Activated naive CD8-positive, alpha-beta T cell treated with anti-CD3 and anti-CD28 coated beads, Interleukin-2, amount 10 ng/mL, durations not matched to agents 7 days and 5 days (primary cell): ENCODE measurements around the gene CAMK2A. TPM values are rescaled to one million over a fixed set of nuclear protein-coding genes. Genes with fewer than 3 reads are reported as not detected.

Experiments used
- ATAC-seq: fragments of 150-1000 bp; cut with Tn5 transposase; one replicate; pipeline ENCODE4 v1.10.0; 2021; ENCODE audit warnings: low read depth, moderate library complexity
- POLR2A ChIA-PET: fragments of 350-600 bp; sonication (Branson Sonifier 250); formaldehyde crosslinking; loops from one replicate; lab custom pipeline; 2021; ENCODE audit warnings: antibody characterized with exemption; lab: Charles Lee
- DNase-seq: peaks from one replicate; pipeline ENCODE4 v3.0.0; 2021
- H3K27ac Mint-ChIP-seq: one replicate; pipeline ENCODE4 v1.8.0; 2022; ENCODE audit warnings: mild to moderate bottlenecking, mixed read lengths
- H3K27me3 Mint-ChIP-seq: one replicate; pipeline ENCODE4 v1.8.0; 2022; ENCODE audit warnings: mild to moderate bottlenecking, moderate library complexity, mixed read lengths
- H3K36me3 Mint-ChIP-seq: one replicate; pipeline ENCODE4 v1.8.0; 2021; ENCODE audit warnings: mild to moderate bottlenecking, mixed read lengths
- H3K4me1 Mint-ChIP-seq: one replicate; pipeline ENCODE4 v1.8.0; 2021; ENCODE audit warnings: mixed read lengths
- H3K4me3 Mint-ChIP-seq: one replicate; pipeline ENCODE4 v1.8.0; 2022; ENCODE audit warnings: mild to moderate bottlenecking, moderate library complexity, mixed read lengths
- H3K9me3 Mint-ChIP-seq: one replicate; pipeline ENCODE4 v1.8.0; 2021; ENCODE audit warnings: mixed read lengths
- total RNA-seq, 2 experiments: library from RNA; stranded (reverse); gene quantifications; one replicate each; pipeline ENCODE4 v1.2.3, GENCODE V29; 2021

The CAMK2A gene
- total RNA-seq, 2 experiments from 2014 or later: not detected

DNA sequence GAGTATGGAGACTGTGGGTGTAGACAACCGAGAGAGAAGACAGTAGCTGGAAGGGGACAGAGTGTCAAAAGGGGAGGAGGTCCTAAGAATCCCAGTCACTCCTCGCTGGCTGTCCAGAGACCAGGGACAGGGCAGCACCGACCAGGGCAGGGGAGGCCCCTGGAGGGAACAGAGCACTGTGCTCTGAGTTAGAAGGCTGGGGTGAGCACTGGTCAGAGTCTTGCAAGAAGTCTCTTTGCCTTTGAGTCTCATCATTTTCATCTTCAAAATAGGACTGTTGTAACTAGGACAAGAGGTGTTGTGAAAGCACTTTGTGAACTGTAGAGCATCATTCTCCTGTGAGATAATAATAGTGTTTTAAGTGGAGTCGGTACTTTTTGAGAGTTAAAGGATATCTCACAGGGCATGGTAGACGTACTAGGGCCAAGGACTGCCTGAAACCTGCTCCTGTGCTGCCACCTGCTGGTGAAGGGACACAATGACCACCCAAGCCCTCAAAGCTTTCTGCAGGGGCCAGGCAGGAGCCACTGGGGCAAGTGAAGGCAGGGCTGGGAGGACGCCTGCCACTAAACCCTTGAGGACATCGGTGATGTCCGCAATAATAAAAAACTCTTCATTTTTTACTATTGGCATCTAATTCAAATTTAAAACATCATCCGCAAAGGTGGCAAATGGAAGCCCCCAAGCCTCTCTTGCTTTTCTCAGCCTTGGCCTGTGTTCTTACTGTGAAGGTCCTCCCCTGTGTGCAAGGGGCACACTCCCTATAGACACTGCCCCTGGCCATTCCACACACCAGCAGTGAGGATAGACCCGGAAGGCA lies 71.5 kb downstream of the CAMK2A start:
- peak; percentile 84 for DNase-seq
- H3K27ac Mint-ChIP-seq: no peak overlapping the region
- peak; percentile 95 for ATAC-seq
- H3K27me3 Mint-ChIP-seq: peaks cover 23% of the 10 kb centered on the region
- H3K4me1 Mint-ChIP-seq: no peaks in the 10 kb centered on the region
- H3K4me3 Mint-ChIP-seq: no peak overlapping the region
- no peaks in the 10 kb centered on the region for H3K36me3 Mint-ChIP-seq
- H3K9me3 Mint-ChIP-seq: no peaks in the 10 kb centered on the region
- POLR2A ChIA-PET: interaction anchor here (0.9 kb wide), 1 partner anchor 11 kb away, joined by 3 read pairs; no protein-coding TSS in a partner anchor

- Mint-ChIP-seq H3K9me3 (no peaks in the 10 kb centered on the region), H3K27me3 (peaks cover 27% of the 10 kb centered on the region), H3K36me3 (no peaks in the 10 kb centered on the region), H3K27ac (no peak overlapping the region), H3K4me1 (no peaks in the 10 kb centered on the region), H3K4me3 (no peak overlapping the region)
- ATAC-seq (no peak), DNase-seq (no peak)
- POLR2A ChIA-PET: no interaction called here
Measured at GRCh38 chr5:150217038-150217437, 72.5 kb downstream of the CAMK2A start.

GRCh38 chr5:150215979-150216944 lies 73.3 kb downstream of the CAMK2A start:
- H3K4me1 Mint-ChIP-seq: no peaks in the 10 kb centered on the region
- ATAC-seq (no peak), DNase-seq (no peak)
- H3K27me3 Mint-ChIP-seq: peaks cover 31% of the 10 kb centered on the region
- H3K9me3 Mint-ChIP-seq: no peaks in the 10 kb centered on the region
- H3K27ac Mint-ChIP-seq: no peak overlapping the region
- POLR2A ChIA-PET: no interaction called here
- no peak overlapping the region for H3K4me3 Mint-ChIP-seq
- no peaks in the 10 kb centered on the region for H3K36me3 Mint-ChIP-seq

DNA sequence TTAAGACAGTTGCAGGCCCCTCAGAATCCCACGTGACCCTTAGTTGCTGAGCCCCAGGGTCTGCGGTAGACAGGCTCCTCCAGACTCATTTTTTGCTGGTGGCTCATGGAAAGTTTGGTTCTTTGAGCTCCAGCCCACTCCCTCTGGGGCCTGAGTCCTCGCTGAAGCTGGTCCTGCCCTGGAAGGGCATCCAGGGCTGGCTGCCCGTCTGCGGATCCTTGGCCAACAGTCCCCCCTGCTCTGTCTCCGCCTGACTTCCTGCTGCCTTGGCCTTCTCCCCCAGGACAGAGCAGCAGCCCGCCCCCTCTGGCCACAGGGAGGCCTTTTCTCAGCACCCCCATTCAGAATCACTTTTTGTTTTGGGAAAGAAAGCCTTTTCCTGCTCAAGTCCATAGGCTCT lies 75.3 kb downstream of the CAMK2A start:
- peaks cover 11% of the 10 kb centered on the region for H3K4me1 Mint-ChIP-seq
- ATAC-seq: no peak

DNA sequence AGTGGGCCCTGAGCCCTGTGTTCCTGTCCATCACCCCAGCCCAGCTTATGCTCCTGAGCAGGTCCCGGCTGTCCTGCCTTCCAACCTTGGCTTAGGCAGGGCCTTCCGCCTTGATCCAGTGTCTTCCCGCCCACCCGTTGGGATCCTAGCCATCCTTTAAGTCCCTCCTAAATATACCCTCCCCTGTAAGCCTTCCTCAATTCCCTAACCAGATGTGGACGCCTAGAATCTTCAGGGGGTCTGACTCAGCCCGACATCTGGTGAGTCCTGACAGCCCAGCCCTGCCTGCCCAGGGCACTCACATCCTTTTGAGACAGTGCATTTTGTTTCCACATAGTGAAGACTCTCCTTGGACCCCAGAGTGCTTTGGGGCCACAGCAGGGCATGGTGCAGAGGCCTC lies 76.0 kb downstream of the CAMK2A start:
- Mint-ChIP-seq H3K36me3 (no peaks in the 10 kb centered on the region), H3K27me3 (peaks cover 36% of the 10 kb centered on the region), H3K4me1 (peaks cover 18% of the 10 kb centered on the region), H3K4me3 (no peak overlapping the region), H3K27ac (no peak overlapping the region), H3K9me3 (no peaks in the 10 kb centered on the region)
- POLR2A ChIA-PET: no interaction called here
- no peak for DNase-seq
- no peak for ATAC-seq

More for the DNA sequence above, 75.3 kb downstream of the CAMK2A start:
- Mint-ChIP-seq H3K36me3 (no peaks in the 10 kb centered on the region), H3K4me3 (no peak overlapping the region), H3K27ac (no peak overlapping the region), H3K27me3 (peaks cover 33% of the 10 kb centered on the region), H3K9me3 (no peaks in the 10 kb centered on the region)
- no peak for DNase-seq
- POLR2A ChIA-PET: no interaction called here

- Mint-ChIP-seq H3K36me3 (no peaks in the 10 kb centered on the region), H3K4me1 (peaks cover 27% of the 10 kb centered on the region), H3K9me3 (no peaks in the 10 kb centered on the region), H3K27me3 (peaks cover 41% of the 10 kb centered on the region), H3K27ac (no peak overlapping the region), H3K4me3 (no peak overlapping the region)
- DNase-seq (no peak), ATAC-seq (no peak)
- POLR2A ChIA-PET: interaction anchor here (1.2 kb wide), 1 partner anchor 58 kb away, joined by 4 read pairs; no protein-coding TSS in a partner anchor
Measured at GRCh38 chr5:150211156-150212030, 78.2 kb downstream of the CAMK2A start.

GRCh38 chr5:150210644-150211043 lies 78.9 kb downstream of the CAMK2A start:
- peaks cover 32% of the 10 kb centered on the region for H3K4me1 Mint-ChIP-seq
- no peaks in the 10 kb centered on the region for H3K9me3 Mint-ChIP-seq
- H3K4me3 Mint-ChIP-seq: no peak overlapping the region

GRCh38 chr5:150209099-150209635 lies 80.4 kb downstream of the CAMK2A start:
- Mint-ChIP-seq H3K36me3 (no peaks in the 10 kb centered on the region), H3K27me3 (peaks cover 28% of the 10 kb centered on the region), H3K9me3 (no peaks in the 10 kb centered on the region), H3K4me1 (peaks cover 32% of the 10 kb centered on the region), H3K27ac (peak overlapping the region; percentile 72), H3K4me3 (peak overlapping the region; percentile 65)
- POLR2A ChIA-PET: interaction anchor here (1.5 to 2.7 kb wide), 2 partner anchors 46 to 55 kb away, joined by 3 to 10 read pairs; partner anchors contain the start of gene PDGFRB
- DNase-seq (peak; percentile 77), ATAC-seq (peak; percentile 56)

More at GRCh38 chr5:150210644-150211043, 78.9 kb downstream of the CAMK2A start:
- Mint-ChIP-seq H3K36me3 (no peaks in the 10 kb centered on the region), H3K27ac (peak overlapping the region; percentile 47), H3K27me3 (peaks cover 36% of the 10 kb centered on the region)
- ATAC-seq: no peak
- POLR2A ChIA-PET: interaction anchor here (1.2 to 1.5 kb wide), 2 partner anchors 47 to 57 kb away, joined by 3 to 4 read pairs; no protein-coding TSS in a partner anchor
- no peak for DNase-seq

GRCh38 chr5:150208187-150209098 lies 81.1 kb downstream of the CAMK2A start:
- Mint-ChIP-seq H3K36me3 (no peaks in the 10 kb centered on the region), H3K27ac (peak overlapping the region; percentile 72), H3K4me1 (peaks cover 32% of the 10 kb centered on the region), H3K9me3 (no peaks in the 10 kb centered on the region), H3K4me3 (peak overlapping the region; percentile 65), H3K27me3 (peaks cover 30% of the 10 kb centered on the region)
- no peak for ATAC-seq
- POLR2A ChIA-PET: interaction anchor here (2.7 kb wide), 1 partner anchor 54 kb away, joined by 10 read pairs; the partner anchor contains the start of gene PDGFRB
- DNase-seq: no peak

GRCh38 chr5:150206779-150207115 lies 82.8 kb downstream of the CAMK2A start:
- H3K36me3 Mint-ChIP-seq: no peaks in the 10 kb centered on the region
- H3K27me3 Mint-ChIP-seq: peaks cover 24% of the 10 kb centered on the region
- no peaks in the 10 kb centered on the region for H3K9me3 Mint-ChIP-seq
- POLR2A ChIA-PET: interaction anchor here (1.0 kb wide), 1 partner anchor 11 kb away, joined by 3 read pairs; no protein-coding TSS in a partner anchor
- no peak overlapping the region for H3K27ac Mint-ChIP-seq
- ATAC-seq (no peak), DNase-seq (no peak)
- H3K4me3 Mint-ChIP-seq: no peak overlapping the region
- peaks cover 32% of the 10 kb centered on the region for H3K4me1 Mint-ChIP-seq

GRCh38 chr5:150206098-150206778 lies 83.3 kb downstream of the CAMK2A start:
- H3K4me1 Mint-ChIP-seq: peaks cover 32% of the 10 kb centered on the region
- no peaks in the 10 kb centered on the region for H3K9me3 Mint-ChIP-seq
- peak; percentile 66 for ATAC-seq
- H3K36me3 Mint-ChIP-seq: no peaks in the 10 kb centered on the region
- peaks cover 21% of the 10 kb centered on the region for H3K27me3 Mint-ChIP-seq
- peak overlapping the region; percentile 37 for H3K4me3 Mint-ChIP-seq
- POLR2A ChIA-PET: interaction anchor here (1.0 kb wide), 1 partner anchor 12 kb away, joined by 3 read pairs; no protein-coding TSS in a partner anchor
- DNase-seq: no peak
- H3K27ac Mint-ChIP-seq: peak overlapping the region; percentile 30
